ENCODE data around the gene AK8. TPM values are rescaled to one million over a fixed set of nuclear protein-coding genes. Genes with fewer than 3 reads are reported as not detected.

AK8 gene
- total and polyA plus RNA-seq, 9 of the 15 experiments (the other 6 are each of a cell fraction or from before 2014, with no cell fraction given), result 0.06 to 0.37 TPM; not detected in 7

GRCh38 chr9:132784286-132784830, 93.7 kb downstream of the AK8 start:
- CTCF ChIA-PET (ENCODE audit: low intra/inter-chr PET ratio), result no interaction called here
- Histone ChIP-seq H3K4me1 (replicated peaks in 1 of 2; ENCODE audit: control insufficient read depth in 2 of 2, insufficient read depth in 2 of 2, low read length in 2 of 2) (peaks cover 0 to 16% of the 10 kb centered on the region in 2 experiments; a peak in 3 of 5 replicates), H3K36me3 (ENCODE audit: control insufficient read depth, insufficient read depth, low read length) (no peaks in the 10 kb centered on the region), H3K27me3 (ENCODE audit: control insufficient read depth in 2 of 2, insufficient read depth in 2 of 2, low read length in 2 of 2) (peaks cover 0 to 9% of the 10 kb centered on the region in 2 experiments; a peak in 1 of 5 replicates), H3K9me1 (ENCODE audit: control insufficient read depth, insufficient read depth, low read length) (no peaks in the 10 kb centered on the region), H3K4me2 (ENCODE audit: insufficient read depth, low read length) (no peak overlapping the region), H3K79me2 (ENCODE audit: control insufficient read depth, insufficient read depth, low read length) (no peaks in the 10 kb centered on the region), H4K20me1 (replicated peaks; ENCODE audit: control insufficient read depth, insufficient read depth, low read length) (no peaks in the 10 kb centered on the region), H3K4me3 (no peak overlapping the region), H3K9me3 (replicated peaks; ENCODE audit: control insufficient read depth, insufficient read depth, low read depth, low read length) (no peaks in the 10 kb centered on the region), H3K9ac (ENCODE audit: insufficient read depth in 1 of 2, low read depth in 2 of 2, low read length in 2 of 2) (no peak overlapping the region), H3K27ac (ENCODE audit: extremely low read depth, low read depth, low read length) (no peak overlapping the region), H2AFZ (ENCODE audit: low read depth, low read length) (no peak overlapping the region)
- 58% methylated on average over 4 of the region's 4 CpGs for WGBS (ENCODE audit: insufficient coverage, low coverage, missing lambda C conversion rate)
- no peak for TF ChIP-seq CEBPG (CRISPR knock-in tag; IDR thresholded peaks at IDR 0.05)
- TF ChIP-seq CEBPG (tag; conservative IDR thresholded peaks at IDR 0.05 in 1 of 2, IDR thresholded peaks at IDR 0.05 in 1 of 2), result 0 out of 4 replicates have a peak, but pooled peaks of 1 of the 2 experiments have one; percentile 22
- no peak for TF ChIP-seq AFF4 (CRISPR knock-in tag; IDR thresholded peaks at IDR 0.05)
- peak; percentile 28 for TF ChIP-seq CEBPB (tag; IDR thresholded peaks at IDR 0.05)
- no peak for TF ChIP-seq NFE2L1 (tag; IDR thresholded peaks at IDR 0.05; ENCODE audit: borderline replicate concordance, low read depth)
- BruUV-seq (replicated peaks), result no TSS peak
- POLR2A ChIA-PET, result interaction anchor here (1.2 kb wide), 1 partner anchor 121 kb away, joined by 3 read pairs; no protein-coding TSS in a partner anchor
- DNase-seq (ENCODE audit: extremely low read depth in 1 of 4, low spot score in 3 of 4) (no peak), FAIRE-seq (no peak), ATAC-seq (no peak)
- intact Hi-C loops (cut with micrococcal nuclease), result no loop called here
- in situ Hi-C loops (cut with MboI), result no loop called here

Measured in K562 (cell line).